HEK293 (cell line): ENCODE results near the gene HTT.
"Not testable (repeated sequence)": the region's sequence is repeated elsewhere in the genome, so short reads cannot be mapped to it uniquely, and the experiment has no call there.

Source experiments
- CTCF ChIA-PET: fragments of 350-600 bp; formaldehyde crosslinking; extraction: SDS; loops from one replicate; lab custom pipeline; 2021; ENCODE audit warnings: antibody characterized with exemption; lab: Yijun Ruan, JAX
- POLR2A ChIA-PET: fragments of 300-600 bp; formaldehyde crosslinking; extraction: SDS; loops from one replicate; lab custom pipeline; 2020; ENCODE audit warnings: antibody characterized with exemption, inconsistent platforms; lab: Yijun Ruan, JAX
- H3K27ac ChIP-seq: fragments of 200-500 bp; sonication (Bioruptor generic); 2 replicates; pipeline ENCODE4 v1.5.1; 2014; ENCODE audit warnings: low read depth, low read length, control low read depth, inconsistent platforms; ENCODE audit errors: extremely low read depth
- H3K36me3 ChIP-seq, 2 experiments: fragments of 200-500 bp in 1 of 2; sonication (Bioruptor generic) in 1 of 2; 1 replicate in 1 of 2; 2 replicates in 1 of 2; pipeline ENCODE4 v1.5.1; 2014 to 2017; ENCODE audit warnings: inconsistent platforms in 2 of 2, low read length in 2 of 2; ENCODE audit not compliant: control insufficient read depth in 2 of 2, insufficient read depth in 1 of 2
- H3K4me1 ChIP-seq: fragments of 200-500 bp; sonication (Bioruptor generic); 2 replicates; pipeline ENCODE4 v1.5.1; 2014; ENCODE audit warnings: mild to moderate bottlenecking, low read length, inconsistent platforms; ENCODE audit not compliant: control insufficient read depth, insufficient read depth
- H3K4me3 ChIP-seq: 2 replicates; pipeline ENCODE4 v1.5.1; 2011; ENCODE audit warnings: low read depth, mild to moderate bottlenecking, control low read depth, low read length, moderate library complexity
- H3K9me3 ChIP-seq: fragments of 200-500 bp; sonication (Bioruptor generic); 2 replicates; pipeline ENCODE4 v1.5.1; 2014; ENCODE audit warnings: low read depth, low read length, inconsistent platforms; ENCODE audit not compliant: control insufficient read depth, insufficient read depth
- GLIS1 ChIP-seq: fragments of 450-650 bp; formaldehyde crosslinking; IDR thresholded peaks from 2 replicates; pipeline ENCODE4 v1.5.1; 2016; ENCODE audit warnings: missing biosample characterization, missing genetic modification characterization
- KLF1 ChIP-seq: fragments of 450-650 bp; formaldehyde crosslinking; IDR thresholded peaks from 2 replicates; pipeline ENCODE4 v1.5.1; 2016; ENCODE audit warnings: missing biosample characterization, missing genetic modification characterization
- MZF1 ChIP-seq: fragments of 450-650 bp; formaldehyde crosslinking; IDR thresholded peaks from 2 replicates; pipeline ENCODE4 v1.5.1; 2017; ENCODE audit warnings: missing biosample characterization, missing genetic modification characterization, borderline replicate concordance
- PATZ1 ChIP-seq: fragments of 450-650 bp; formaldehyde crosslinking; IDR thresholded peaks from 2 replicates; pipeline ENCODE4 v1.5.1; 2016; ENCODE audit warnings: missing biosample characterization, missing genetic modification characterization
- PRDM4 ChIP-seq: fragments of 450-650 bp; formaldehyde crosslinking; IDR thresholded peaks from 2 replicates; pipeline ENCODE4 v1.5.1; 2017; ENCODE audit warnings: missing biosample characterization, missing genetic modification characterization
- SCRT2 ChIP-seq: fragments of 450-650 bp; formaldehyde crosslinking; IDR thresholded peaks from 2 replicates; pipeline ENCODE4 v1.5.1; 2016; ENCODE audit warnings: missing biosample characterization, missing genetic modification characterization
- ZNF140 ChIP-seq: fragments of 450-650 bp; formaldehyde crosslinking; IDR thresholded peaks from 2 replicates; pipeline ENCODE4 v1.5.1; 2016; ENCODE audit warnings: missing biosample characterization, missing genetic modification characterization
- ZNF214 ChIP-seq: fragments of 450-650 bp; formaldehyde crosslinking; IDR thresholded peaks from 2 replicates; pipeline ENCODE4 v1.5.1; 2017; ENCODE audit warnings: missing biosample characterization, mild to moderate bottlenecking, missing genetic modification characterization, borderline replicate concordance
- ZNF23 ChIP-seq: fragments of 450-650 bp; formaldehyde crosslinking; IDR thresholded peaks from 2 replicates; pipeline ENCODE4 v1.5.1; 2016; ENCODE audit warnings: missing biosample characterization, missing genetic modification characterization, borderline replicate concordance
- ZNF324 ChIP-seq: fragments of 450-650 bp; formaldehyde crosslinking; IDR thresholded peaks from 2 replicates; pipeline ENCODE4 v1.5.1; 2016; ENCODE audit warnings: missing biosample characterization, missing genetic modification characterization
- ZNF449 ChIP-seq: fragments of 450-650 bp; formaldehyde crosslinking; IDR thresholded peaks from 2 replicates; pipeline ENCODE4 v1.5.1; 2017; ENCODE audit warnings: missing biosample characterization, mild to moderate bottlenecking, missing genetic modification characterization, moderate library complexity
- ZNF596 ChIP-seq: fragments of 450-650 bp; IDR thresholded peaks from 2 replicates; pipeline ENCODE4 v1.5.0; 2018; ENCODE audit warnings: missing biosample characterization, mild to moderate bottlenecking, missing genetic modification characterization, moderate library complexity
- ZNF621 ChIP-seq: fragments of 450-650 bp; formaldehyde crosslinking; IDR thresholded peaks from 2 replicates; pipeline ENCODE4 v1.5.1; 2017; ENCODE audit warnings: missing biosample characterization, missing genetic modification characterization
- ZNF707 ChIP-seq: fragments of 450-650 bp; formaldehyde crosslinking; IDR thresholded peaks from 2 replicates; pipeline ENCODE4 v1.5.1; 2016; ENCODE audit warnings: missing biosample characterization, missing genetic modification characterization
- ZNF747 ChIP-seq: fragments of 450-650 bp; formaldehyde crosslinking; IDR thresholded peaks from 2 replicates; pipeline ENCODE4 v1.5.1; 2016; ENCODE audit warnings: missing biosample characterization, missing genetic modification characterization
- ZNF76 ChIP-seq: fragments of 450-650 bp; formaldehyde crosslinking; IDR thresholded peaks from 2 replicates; pipeline ENCODE4; 2016; ENCODE audit warnings: low read depth, missing biosample characterization, missing genetic modification characterization, borderline replicate concordance

The HTT gene

GRCh38 chr4:3151238-3151637, 76.8 kb downstream of the HTT start:
- not testable (repeated sequence) for H3K4me3 ChIP-seq, H3K4me1 ChIP-seq
- peak; percentile 39; the same call in 1 of the 2 replicates for TF ChIP-seq ZNF596 (tag by site-specific recombination)
- TF ChIP-seq, all 188 proteins: peak for 1; not testable (repeated sequence) for 187
- POLR2A ChIA-PET, CTCF ChIA-PET, H3K27ac ChIP-seq, H3K9me3 ChIP-seq: not testable (repeated sequence)
- peaks cover 14 to 85% of the 10 kb centered on the region in 2 experiments for H3K36me3 ChIP-seq

- H3K9me3 ChIP-seq = no peaks in the 10 kb centered on the region
- CTCF ChIA-PET = interaction anchor here (0.6 kb wide), 1 partner anchor 76 kb away, joined by 5 read pairs; no protein-coding TSS in a partner anchor
- H3K36me3 ChIP-seq = peaks cover 0 to 84% of the 10 kb centered on the region in 2 experiments; a peak in 2 of 3 replicates
- H3K27ac ChIP-seq = no peak overlapping the region
- H3K4me1 ChIP-seq = no peaks in the 10 kb centered on the region
- H3K4me3 ChIP-seq = no peak overlapping the region
- POLR2A ChIA-PET = no interaction called here
- TF ChIP-seq ZNF707 (tag by site-specific recombination) (no peak), ZNF324 (no peak), MZF1 (no peak), ZNF449 (tag by site-specific recombination) (no peak), ZNF621 (tag by site-specific recombination) (no peak), PRDM4 (tag by site-specific recombination) (no peak), ZNF76 (tag by site-specific recombination) (no peak), ZNF23 (tag by site-specific recombination) (no peak), ZNF747 (no peak), PATZ1 (tag by site-specific recombination) (no peak), ZNF140 (tag by site-specific recombination) (no peak), KLF1 (tag by site-specific recombination) (no peak)
These were observed 82.9 kb downstream of the HTT start for GRCh38 chr4:3157366-3157765.

- no peak overlapping the region for H3K4me3 ChIP-seq
- no peaks in the 10 kb centered on the region for H3K9me3 ChIP-seq
- no peak overlapping the region for H3K27ac ChIP-seq
- POLR2A ChIA-PET = no interaction called here
- CTCF ChIA-PET = interaction anchor here (0.5 to 2.0 kb wide), 3 partner anchors 12 to 52 kb away, joined by 4 to 5 read pairs (median 4); no protein-coding TSS in a partner anchor
- TF ChIP-seq GLIS1 (tag by site-specific recombination) (no peak), ZNF214 (tag by site-specific recombination) (no peak), SCRT2 (no peak)
- H3K36me3 ChIP-seq = peaks cover 0 to 72% of the 10 kb centered on the region in 2 experiments; a peak in 2 of 3 replicates
- H3K4me1 ChIP-seq = no peaks in the 10 kb centered on the region
These were observed 84.4 kb downstream of the HTT start for GRCh38 chr4:3158841-3159240.
